Measurements from ENCODE around the gene ANKRD63. TPM values are rescaled to one million over a fixed set of nuclear protein-coding genes. Genes with fewer than 3 reads are reported as not detected.

ANKRD63 gene
- total RNA-seq, 1 experiment from 2014 or later, result 0.72 TPM

DNA sequence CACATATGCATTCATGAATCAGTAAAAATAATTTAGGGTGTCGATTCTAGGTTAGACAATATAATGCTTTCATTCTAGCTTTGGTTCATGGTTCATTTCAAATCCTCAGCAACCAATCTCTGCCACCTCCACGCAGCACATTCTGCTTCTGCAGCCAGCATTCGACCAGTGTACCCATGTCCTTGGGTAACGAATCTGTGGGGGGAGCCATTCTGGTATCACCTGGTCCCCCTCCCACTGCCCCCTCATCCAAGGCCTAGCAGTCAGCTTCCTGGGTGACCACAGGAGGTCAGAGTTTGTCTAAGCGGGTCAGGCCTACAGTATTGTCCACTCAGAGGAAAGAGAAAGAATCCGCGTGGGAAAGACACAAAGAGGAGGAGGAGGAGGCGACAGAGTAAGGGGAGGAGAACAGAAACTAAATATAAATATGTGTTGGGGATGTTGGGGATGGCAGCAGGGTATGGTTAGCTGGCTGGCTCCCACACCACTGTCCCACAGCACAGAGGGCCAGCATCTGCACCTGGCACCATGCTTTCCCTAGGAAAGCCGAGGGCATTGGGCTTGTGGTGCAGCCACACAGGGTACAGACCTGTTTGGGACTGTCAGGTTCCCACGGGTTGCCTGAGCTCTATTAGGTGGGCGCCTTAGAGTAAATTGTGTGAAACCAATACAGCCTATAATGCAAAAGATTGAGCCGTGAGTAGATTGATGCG lies 31.9 kb downstream of the ANKRD63 start:
- intact Hi-C loops (cut with micrococcal nuclease; ENCODE audit: unreplicated experiment), result no loop called here
- TF ChIP-seq TCF7L2 (IDR thresholded peaks at IDR 0.05; ENCODE audit: low read depth, low read length) (no peak), SIN3A (IDR thresholded peaks at IDR 0.05; ENCODE audit: borderline replicate concordance, insufficient read depth, low read depth, low read length) (no peak), POLR2AphosphoS5 (IDR thresholded peaks at IDR 0.05; ENCODE audit: low read depth, low read length) (no peak)
- TF ChIP-seq, protein P1, sequence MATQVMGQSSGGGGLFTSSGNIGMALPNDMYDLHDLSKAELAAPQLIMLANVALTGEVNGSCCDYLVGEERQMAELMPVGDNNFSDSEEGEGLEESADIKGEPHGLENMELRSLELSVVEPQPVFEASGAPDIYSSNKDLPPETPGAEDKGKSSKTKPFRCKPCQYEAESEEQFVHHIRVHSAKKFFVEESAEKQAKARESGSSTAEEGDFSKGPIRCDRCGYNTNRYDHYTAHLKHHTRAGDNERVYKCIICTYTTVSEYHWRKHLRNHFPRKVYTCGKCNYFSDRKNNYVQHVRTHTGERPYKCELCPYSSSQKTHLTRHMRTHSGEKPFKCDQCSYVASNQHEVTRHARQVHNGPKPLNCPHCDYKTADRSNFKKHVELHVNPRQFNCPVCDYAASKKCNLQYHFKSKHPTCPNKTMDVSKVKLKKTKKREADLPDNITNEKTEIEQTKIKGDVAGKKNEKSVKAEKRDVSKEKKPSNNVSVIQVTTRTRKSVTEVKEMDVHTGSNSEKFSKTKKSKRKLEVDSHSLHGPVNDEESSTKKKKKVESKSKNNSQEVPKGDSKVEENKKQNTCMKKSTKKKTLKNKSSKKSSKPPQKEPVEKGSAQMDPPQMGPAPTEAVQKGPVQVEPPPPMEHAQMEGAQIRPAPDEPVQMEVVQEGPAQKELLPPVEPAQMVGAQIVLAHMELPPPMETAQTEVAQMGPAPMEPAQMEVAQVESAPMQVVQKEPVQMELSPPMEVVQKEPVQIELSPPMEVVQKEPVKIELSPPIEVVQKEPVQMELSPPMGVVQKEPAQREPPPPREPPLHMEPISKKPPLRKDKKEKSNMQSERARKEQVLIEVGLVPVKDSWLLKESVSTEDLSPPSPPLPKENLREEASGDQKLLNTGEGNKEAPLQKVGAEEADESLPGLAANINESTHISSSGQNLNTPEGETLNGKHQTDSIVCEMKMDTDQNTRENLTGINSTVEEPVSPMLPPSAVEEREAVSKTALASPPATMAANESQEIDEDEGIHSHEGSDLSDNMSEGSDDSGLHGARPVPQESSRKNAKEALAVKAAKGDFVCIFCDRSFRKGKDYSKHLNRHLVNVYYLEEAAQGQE (IDR thresholded peaks at IDR 0.05; ENCODE audit: insufficient read depth in 1 of 2, low read depth in 2 of 2, low read length in 1 of 2), result no peak
- TF ChIP-seq, protein P2, sequence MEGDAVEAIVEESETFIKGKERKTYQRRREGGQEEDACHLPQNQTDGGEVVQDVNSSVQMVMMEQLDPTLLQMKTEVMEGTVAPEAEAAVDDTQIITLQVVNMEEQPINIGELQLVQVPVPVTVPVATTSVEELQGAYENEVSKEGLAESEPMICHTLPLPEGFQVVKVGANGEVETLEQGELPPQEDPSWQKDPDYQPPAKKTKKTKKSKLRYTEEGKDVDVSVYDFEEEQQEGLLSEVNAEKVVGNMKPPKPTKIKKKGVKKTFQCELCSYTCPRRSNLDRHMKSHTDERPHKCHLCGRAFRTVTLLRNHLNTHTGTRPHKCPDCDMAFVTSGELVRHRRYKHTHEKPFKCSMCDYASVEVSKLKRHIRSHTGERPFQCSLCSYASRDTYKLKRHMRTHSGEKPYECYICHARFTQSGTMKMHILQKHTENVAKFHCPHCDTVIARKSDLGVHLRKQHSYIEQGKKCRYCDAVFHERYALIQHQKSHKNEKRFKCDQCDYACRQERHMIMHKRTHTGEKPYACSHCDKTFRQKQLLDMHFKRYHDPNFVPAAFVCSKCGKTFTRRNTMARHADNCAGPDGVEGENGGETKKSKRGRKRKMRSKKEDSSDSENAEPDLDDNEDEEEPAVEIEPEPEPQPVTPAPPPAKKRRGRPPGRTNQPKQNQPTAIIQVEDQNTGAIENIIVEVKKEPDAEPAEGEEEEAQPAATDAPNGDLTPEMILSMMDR (IDR thresholded peaks at IDR 0.05), result no peak
- BruUV-seq (replicated peaks), result no TSS peak

DNA sequence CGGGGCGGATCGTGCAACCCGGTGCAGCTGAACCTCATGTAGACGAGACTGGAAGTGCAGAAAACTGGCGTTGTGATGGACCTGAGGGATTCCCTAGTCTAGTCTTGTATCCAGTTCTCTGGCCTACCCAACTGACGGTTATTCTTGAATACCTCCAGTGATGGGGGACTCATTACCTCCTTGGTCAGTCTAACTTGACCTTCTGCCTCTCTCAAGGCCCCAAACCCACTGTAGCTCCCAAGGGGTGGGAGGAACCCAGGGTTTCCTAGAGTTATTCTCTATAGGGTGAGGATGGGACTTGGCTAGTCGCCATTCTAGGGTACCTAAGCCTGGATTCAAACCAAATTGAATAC lies 32.6 kb downstream of the ANKRD63 start:
- peaks cover 16% of the 10 kb centered on the region for H3K4me1 ChIP-seq (ENCODE audit: control insufficient read depth, insufficient read depth, low read length)
- no peak overlapping the region for H3K4me3 ChIP-seq (ENCODE audit: low read depth in 2 of 2, low read length in 2 of 2)
- H3K9me3 ChIP-seq (ENCODE audit: control insufficient read depth, insufficient read depth, low read depth, low read length), result no peaks in the 10 kb centered on the region
- DNase-seq (ENCODE audit: low read depth, low spot score) (no peak), ATAC-seq (no peak)
- no peaks in the 10 kb centered on the region; the same call in 1 of the 2 replicates for H3K36me3 ChIP-seq (ENCODE audit: control insufficient read depth, insufficient read depth, low read length)
- intact Hi-C loops (cut with micrococcal nuclease; ENCODE audit: unreplicated experiment) (no loop called here), in situ Hi-C loops (cut with HindIII; ENCODE audit: low pct_unique_long_range_greater_than_20kb, low sequenced_read_pairs) (no loop called here)
- CTCF ChIA-PET, result interaction anchor here (0.9 kb wide), 1 partner anchor 205 kb away, joined by 4 read pairs; no protein-coding TSS in a partner anchor
- H3K27ac ChIP-seq (ENCODE audit: low read length), result 0 out of 2 replicates have a peak overlapping the region, but pooled peaks have one; percentile 23
- BruUV-seq (replicated peaks), result no TSS peak
- TF ChIP-seq, protein P1 (IDR thresholded peaks at IDR 0.05; ENCODE audit: insufficient read depth in 1 of 2, low read depth in 2 of 2, low read length in 1 of 2), result no peak
- TF ChIP-seq, protein P2 (IDR thresholded peaks at IDR 0.05), result no peak
- TF ChIP-seq SIN3A (IDR thresholded peaks at IDR 0.05; ENCODE audit: borderline replicate concordance, insufficient read depth, low read depth, low read length) (no peak), POLR2AphosphoS5 (IDR thresholded peaks at IDR 0.05; ENCODE audit: low read depth, low read length) (no peak), TCF7L2 (IDR thresholded peaks at IDR 0.05; ENCODE audit: low read depth, low read length) (no peak)
- H3K27me3 ChIP-seq (ENCODE audit: control insufficient read depth, insufficient read depth, low read length), result no peaks in the 10 kb centered on the region; the same call in 1 of the 2 replicates
- POLR2A ChIA-PET, result no interaction called here

More for the DNA sequence above, 31.9 kb downstream of the ANKRD63 start:
- H3K4me1 ChIP-seq (ENCODE audit: control insufficient read depth, insufficient read depth, low read length), result peaks cover 16% of the 10 kb centered on the region
- ChIA-PET POLR2A (interaction anchor here (1.0 kb wide), 1 partner anchor 64 kb away, joined by 4 read pairs; no protein-coding TSS in a partner anchor), CTCF (interaction anchor here (0.9 kb wide), 1 partner anchor 205 kb away, joined by 4 read pairs; no protein-coding TSS in a partner anchor)
- H3K9me3 ChIP-seq (ENCODE audit: control insufficient read depth, insufficient read depth, low read depth, low read length), result no peaks in the 10 kb centered on the region
- in situ Hi-C loops (cut with HindIII; ENCODE audit: low pct_unique_long_range_greater_than_20kb, low sequenced_read_pairs), result no loop called here
- DNase-seq (ENCODE audit: low read depth, low spot score), result no peak
- H3K27ac ChIP-seq (ENCODE audit: low read length), result no peak overlapping the region
- ATAC-seq, result no peak
- no peaks in the 10 kb centered on the region; the same call in 1 of the 2 replicates for H3K27me3 ChIP-seq (ENCODE audit: control insufficient read depth, insufficient read depth, low read length)
- H3K4me3 ChIP-seq (ENCODE audit: low read depth in 2 of 2, low read length in 2 of 2), result no peak overlapping the region
- no peaks in the 10 kb centered on the region; the same call in 1 of the 2 replicates for H3K36me3 ChIP-seq (ENCODE audit: control insufficient read depth, insufficient read depth, low read length)
